GM21723 (cell line): ENCODE measurements around the gene ANAPC5.
A peak's percentile ranks its signal among the peaks of the same experiment; 100 is the strongest.

Experiments
- ATAC-seq: cut with Tn5 transposase; IDR thresholded peaks from one replicate; pipeline ENCODE4 v1.9.1; 2021; ENCODE audit warnings: mild to moderate bottlenecking, moderate library complexity; ENCODE audit not compliant: unreplicated experiment

The ANAPC5 gene

GRCh38 chr12:121366063-121366459, 13.8 kb upstream of the ANAPC5 start:
- no peak for ATAC-seq

DNA sequence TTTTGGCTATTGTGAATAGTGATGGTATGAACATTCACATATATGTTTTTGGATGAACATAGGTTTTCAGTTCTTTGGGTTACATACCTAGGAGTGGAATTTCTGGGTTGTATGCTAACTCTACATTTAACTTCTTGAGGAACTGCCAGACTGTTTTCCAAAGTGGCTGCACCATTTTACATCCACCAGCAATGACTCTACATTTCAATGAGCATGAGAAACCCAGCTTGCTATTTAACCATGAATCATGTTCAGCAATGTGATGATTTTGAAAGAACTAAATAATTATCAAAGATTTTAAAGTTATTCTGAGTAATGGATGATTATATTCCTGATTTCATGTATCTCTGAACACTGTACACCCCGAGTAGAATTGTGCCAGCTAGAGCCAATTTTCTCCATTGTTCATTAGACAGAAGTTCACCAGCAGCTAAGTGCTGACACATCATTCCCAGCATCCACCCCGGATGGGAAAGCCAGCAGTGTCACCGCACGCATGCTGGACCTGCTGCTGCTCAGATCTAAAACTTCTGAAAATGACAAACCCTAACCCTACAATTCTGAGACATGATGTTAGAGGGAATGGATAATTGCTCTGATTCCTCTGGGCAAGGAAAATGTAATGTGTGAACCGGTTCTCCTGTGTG, 13.3 kb upstream of the ANAPC5 start:
- ATAC-seq = no peak

DNA sequence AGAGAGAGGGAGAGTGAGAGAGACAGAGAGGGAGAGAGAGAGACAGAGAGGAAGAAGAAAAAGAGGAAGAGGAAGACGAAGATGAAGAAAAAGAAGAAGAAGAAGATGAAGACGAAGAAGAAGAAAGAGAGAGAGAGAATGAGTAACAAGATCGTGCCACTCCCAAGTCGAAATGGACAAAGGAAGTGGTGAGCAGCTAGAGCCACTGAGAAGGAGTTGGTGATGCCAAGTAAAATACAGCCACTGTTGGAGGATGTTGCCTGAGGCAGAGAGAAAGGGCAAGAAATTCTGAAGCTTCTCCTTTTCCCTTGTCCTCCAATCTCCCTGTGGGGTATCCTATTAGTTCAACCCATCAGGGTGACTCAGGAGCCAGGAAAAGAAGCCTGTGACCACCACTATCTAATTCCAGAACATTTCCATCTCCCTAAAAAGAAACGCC, 12.5 kb upstream of the ANAPC5 start:
- no peak for ATAC-seq

GRCh38 chr12:121358073-121358472, 5.9 kb upstream of the ANAPC5 start:
- ATAC-seq = no peak

GRCh38 chr12:121357331-121357730, 5.1 kb upstream of the ANAPC5 start:
- no peak for ATAC-seq

- no peak for ATAC-seq
Observed at GRCh38 chr12:121356657-121357056, 4.4 kb upstream of the ANAPC5 start.

GRCh38 chr12:121355818-121356217, 3.6 kb upstream of the ANAPC5 start:
- no peak for ATAC-seq

DNA sequence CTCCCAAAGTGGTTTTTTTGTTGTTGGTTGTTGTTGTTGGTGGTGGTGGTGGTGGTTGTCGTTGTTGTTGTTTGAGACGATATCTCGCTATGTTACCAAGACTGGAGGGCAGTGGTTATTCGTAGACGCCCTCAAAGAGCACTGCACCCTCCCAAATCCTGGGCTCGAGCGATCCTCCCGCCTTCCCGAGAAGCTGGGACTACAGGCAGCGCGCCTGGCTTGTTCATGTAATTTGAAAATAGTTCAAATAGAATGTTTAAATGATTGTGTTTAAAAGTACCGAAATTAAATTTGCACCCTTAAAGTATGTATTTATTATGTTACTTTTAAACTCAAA, 439 bp upstream of the ANAPC5 start:
- ATAC-seq = no peak

- ATAC-seq = no peak
Observed at GRCh38 chr12:121346747-121347146, 5.5 kb downstream of the ANAPC5 start.

DNA sequence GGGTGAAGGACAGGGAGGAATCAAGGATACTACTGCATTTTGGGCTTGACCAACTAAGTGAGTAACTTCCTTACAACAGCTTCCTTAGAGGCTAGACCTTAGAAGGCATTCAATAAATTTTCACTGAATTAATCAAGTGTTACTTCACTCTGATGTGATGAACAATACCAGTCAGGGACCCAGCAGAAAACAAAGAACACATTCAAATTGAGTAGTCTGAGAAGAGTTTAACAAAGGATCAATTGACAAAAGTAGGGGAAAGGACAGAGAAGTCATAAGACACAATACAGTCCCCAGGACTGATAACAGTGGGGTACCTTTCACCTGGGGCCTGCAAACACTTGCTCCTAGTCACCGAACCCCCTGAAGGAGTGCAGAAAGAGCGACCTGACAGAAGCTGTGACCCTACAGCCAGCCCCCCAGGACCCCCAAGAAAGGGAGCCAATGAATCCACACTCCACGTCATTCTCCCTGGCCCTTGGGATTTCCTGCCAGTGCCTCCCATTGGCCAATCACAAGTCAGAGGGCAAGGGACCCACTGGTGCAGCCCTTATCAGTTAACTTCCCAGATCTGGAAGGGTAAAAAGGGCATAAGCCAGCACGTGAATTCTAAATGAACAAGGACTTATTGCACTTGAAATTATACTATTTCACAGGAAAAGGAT, 6.9 kb downstream of the ANAPC5 start:
- no peak for ATAC-seq

GRCh38 chr12:121344506-121344905, 7.7 kb downstream of the ANAPC5 start:
- no peak for ATAC-seq

- no peak for ATAC-seq
Observed at GRCh38 chr12:121337416-121337815, 14.8 kb downstream of the ANAPC5 start.

DNA sequence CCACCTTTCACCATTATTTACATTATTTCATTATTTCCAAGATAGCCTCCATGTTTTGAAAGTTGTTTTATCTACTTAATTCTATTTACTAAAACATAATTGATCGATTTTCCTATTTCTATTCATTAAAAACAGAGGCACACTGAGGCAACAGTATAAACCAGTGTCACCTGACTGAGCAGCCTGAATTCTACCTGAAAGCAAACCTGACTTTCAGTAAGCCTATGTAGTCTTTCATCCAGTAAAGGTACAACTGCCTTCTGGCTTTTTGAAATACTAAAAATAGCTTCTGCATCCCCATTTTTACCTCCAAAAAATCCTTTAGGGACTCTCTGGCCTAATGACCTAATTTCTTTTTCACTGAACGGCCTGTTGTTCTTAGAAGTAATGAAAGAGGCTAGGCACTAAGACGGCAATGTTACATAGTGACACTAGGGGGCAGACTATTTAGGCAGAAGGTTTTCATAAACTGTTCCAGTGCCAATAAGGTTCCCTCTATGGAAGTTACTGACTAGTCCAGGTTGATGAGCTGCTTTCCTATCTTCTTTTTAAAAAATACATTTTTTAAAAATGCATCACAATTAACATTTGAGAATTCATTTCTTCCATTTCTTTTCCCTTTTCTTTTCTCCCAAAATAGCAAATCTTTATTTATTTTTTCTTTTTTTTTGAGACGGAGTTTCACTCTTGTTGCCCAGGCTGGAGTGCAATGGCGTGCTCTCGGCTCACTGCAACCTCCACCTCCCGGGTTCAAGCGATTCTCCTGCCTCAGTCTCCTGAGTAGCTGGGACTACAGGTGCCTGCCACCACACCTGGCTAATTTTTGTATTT, 17.5 kb downstream of the ANAPC5 start:
- ATAC-seq = peak; percentile 56

GRCh38 chr12:121333747-121334146, 18.5 kb downstream of the ANAPC5 start:
- no peak for ATAC-seq

DNA sequence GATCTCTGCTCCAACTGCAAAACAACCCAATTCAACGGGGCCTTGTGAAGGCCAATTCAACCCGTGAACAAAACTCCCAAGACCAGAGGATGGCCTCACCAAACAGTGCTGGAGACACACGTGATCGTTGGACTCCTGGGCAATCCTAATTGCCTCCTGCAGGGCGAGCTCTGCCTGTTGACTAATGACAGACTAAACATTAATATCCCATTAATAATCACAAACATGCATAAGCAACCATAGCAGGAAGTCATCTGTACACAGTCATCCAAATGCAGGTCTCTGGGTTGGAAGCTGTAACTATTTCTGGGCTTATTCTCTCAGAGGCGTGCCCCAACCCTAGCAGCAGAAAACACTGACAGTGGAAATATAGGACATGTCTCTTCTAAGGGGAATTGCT, 21.0 kb downstream of the ANAPC5 start:
- ATAC-seq = no peak

- ATAC-seq = no peak
Observed at GRCh38 chr12:121330692-121331091, 21.5 kb downstream of the ANAPC5 start.

DNA sequence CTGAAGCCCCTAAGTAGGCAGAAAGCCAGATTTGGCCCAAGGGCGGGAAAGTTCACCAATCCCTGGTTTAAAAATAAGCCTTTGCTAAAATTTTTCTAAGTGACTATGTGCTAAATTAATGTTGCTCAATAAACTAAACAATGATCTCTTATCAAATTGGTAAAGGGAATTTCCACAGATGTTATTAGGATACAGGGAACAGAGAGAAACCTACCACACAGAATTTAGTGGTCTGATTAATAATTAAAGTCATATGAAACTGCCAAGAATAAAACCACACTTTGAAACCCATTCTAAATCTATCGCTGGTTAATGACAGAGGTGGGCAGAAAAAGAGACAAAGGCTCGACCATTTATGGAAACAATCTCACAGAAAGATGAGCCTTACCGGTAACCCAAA, 22.0 kb downstream of the ANAPC5 start:
- no peak for ATAC-seq

GRCh38 chr12:121328620-121329019, 23.6 kb downstream of the ANAPC5 start:
- ATAC-seq = no peak

DNA sequence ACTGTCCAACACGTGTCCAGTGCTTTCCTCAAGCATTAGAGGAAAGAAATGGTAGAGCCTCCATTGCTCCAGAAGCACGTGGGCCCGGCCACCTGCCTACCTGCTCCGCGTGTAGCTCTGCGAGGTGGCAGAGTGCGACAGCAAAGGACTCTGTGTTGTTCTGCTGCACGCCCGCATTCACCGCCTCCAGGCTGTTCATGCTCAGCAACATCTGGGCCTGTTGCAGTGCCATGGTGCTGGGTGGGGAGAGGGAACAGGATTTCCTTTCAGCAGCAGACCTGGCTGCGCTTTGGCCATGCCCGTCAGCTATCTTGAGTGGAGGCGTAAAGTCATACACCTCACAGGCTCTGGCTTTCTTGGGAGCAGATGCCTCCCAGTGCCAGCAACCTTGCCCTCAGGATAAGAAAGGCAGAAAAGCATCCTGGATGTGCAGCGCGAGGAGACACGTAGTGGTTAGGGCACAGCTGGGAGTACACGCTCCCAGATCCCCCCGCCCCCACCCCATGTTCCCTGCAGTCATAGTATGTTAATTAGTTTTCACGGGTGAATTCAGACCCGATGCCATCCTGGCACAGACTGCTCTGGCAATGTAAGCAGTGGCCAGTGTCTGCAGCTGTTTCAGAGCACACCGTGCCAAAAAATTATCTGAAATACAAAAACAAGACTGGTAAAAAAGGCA, 25.1 kb downstream of the ANAPC5 start:
- ATAC-seq = no peak

- ATAC-seq = no peak
Observed at GRCh38 chr12:121325922-121326396, 26.3 kb downstream of the ANAPC5 start.

GRCh38 chr12:121323908-121324307, 28.3 kb downstream of the ANAPC5 start:
- ATAC-seq = no peak
